Calu3 (cell line): Measurements from ENCODE around the gene COL4A2. TPM values are rescaled to one million over a fixed set of nuclear protein-coding genes. Genes with fewer than 3 reads are reported as not detected.

Source experiments
- BruUV-seq: library from RNA; stranded (reverse); fragments of 400-500 nt; replicated peaks from 2 replicates; lab custom pipeline; 2021; lab: Mats Ljungman, UMichigan
- CTCF ChIA-PET: fragments of 300-600 bp; sonication (Branson Sonifier 250); formaldehyde crosslinking; loops from one replicate; lab custom pipeline; 2022; ENCODE audit warnings: antibody characterized with exemption; lab: Charles Lee
- DNase-seq: peaks from one replicate; pipeline ENCODE4 v3.0.0; 2022
- H3K27ac Mint-ChIP-seq: one replicate; pipeline ENCODE4 v1.8.0; 2022; ENCODE audit warnings: mixed read lengths; ENCODE audit not compliant: unreplicated experiment
- H3K27me3 Mint-ChIP-seq: one replicate; pipeline ENCODE4 v1.8.0; 2022; ENCODE audit warnings: mixed read lengths; ENCODE audit not compliant: unreplicated experiment
- H3K36me3 Mint-ChIP-seq: one replicate; pipeline ENCODE4 v1.8.0; 2022; ENCODE audit warnings: mild to moderate bottlenecking, moderate library complexity, mixed read lengths; ENCODE audit not compliant: insufficient read depth, unreplicated experiment
- H3K4me1 Mint-ChIP-seq: one replicate; pipeline ENCODE4 v1.8.0; 2022; ENCODE audit warnings: mild to moderate bottlenecking, low read depth, mixed read lengths; ENCODE audit not compliant: unreplicated experiment
- H3K4me3 Mint-ChIP-seq: one replicate; pipeline ENCODE4 v1.8.0; 2022; ENCODE audit warnings: mild to moderate bottlenecking, low read depth, moderate library complexity, mixed read lengths; ENCODE audit not compliant: unreplicated experiment
- H3K9me3 Mint-ChIP-seq: one replicate; pipeline ENCODE4 v1.8.0; 2022; ENCODE audit warnings: low read depth, mixed read lengths; ENCODE audit not compliant: unreplicated experiment
- CTCF ChIP-seq: fragments of 200-600 bp; IDR thresholded peaks from one replicate; pipeline ENCODE4 v1.8.0; 2022; ENCODE audit warnings: antibody characterized with exemption; ENCODE audit not compliant: unreplicated experiment
- intact Hi-C: fragments of 100-400 bp; cut with micrococcal nuclease; formaldehyde crosslinking; loops from one replicate; pipeline ENCODE4 v1.10.0; 2022; ENCODE audit not compliant: unreplicated experiment
- total RNA-seq: library from RNA; stranded (reverse); gene quantifications from 2 replicates; pipeline ENCODE4 v1.2.3, GENCODE V29; 2022

Gene COL4A2
- total RNA-seq, 1 experiment from 2014 or later = 0.42 TPM

- Mint-ChIP-seq H3K4me3 (no peak overlapping the region), H3K4me1 (no peaks in the 10 kb centered on the region), H3K27me3 (no peaks in the 10 kb centered on the region), H3K27ac (no peak overlapping the region), H3K9me3 (no peaks in the 10 kb centered on the region), H3K36me3 (peaks cover 4% of the 10 kb centered on the region)
- no TSS peak for BruUV-seq
- no peak for DNase-seq
- no peak for TF ChIP-seq CTCF
- intact Hi-C loops = no loop called here
- CTCF ChIA-PET = no interaction called here
Observed at GRCh38 chr13:110420626-110421025, 113.5 kb downstream of the COL4A2 start.

DNA sequence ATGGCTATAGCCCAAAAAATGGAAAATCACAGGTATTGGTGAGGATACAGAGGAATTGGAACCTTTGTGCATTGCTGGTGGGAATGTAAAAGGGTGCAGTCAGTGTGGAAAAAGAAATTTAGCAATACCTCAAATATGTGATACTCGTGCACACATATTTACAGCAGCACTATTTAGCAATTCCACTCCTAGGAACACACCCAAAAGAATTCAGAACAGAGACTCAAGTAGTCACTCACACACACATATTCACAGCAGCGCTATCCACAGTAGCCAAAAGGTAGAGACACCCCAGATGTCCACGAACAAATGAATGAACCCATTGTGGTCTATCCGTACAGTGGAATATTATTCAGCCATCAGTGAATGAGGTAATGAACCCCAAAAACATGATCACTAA is 114.0 kb downstream of the COL4A2 start:
- CTCF ChIA-PET = no interaction called here
- intact Hi-C loops = no loop called here
- Mint-ChIP-seq H3K4me3 (no peak overlapping the region), H3K36me3 (peaks cover 4% of the 10 kb centered on the region), H3K9me3 (no peaks in the 10 kb centered on the region), H3K4me1 (no peaks in the 10 kb centered on the region), H3K27ac (no peak overlapping the region), H3K27me3 (no peaks in the 10 kb centered on the region)
- no peak for TF ChIP-seq CTCF
- no TSS peak for BruUV-seq
- DNase-seq = no peak

DNA sequence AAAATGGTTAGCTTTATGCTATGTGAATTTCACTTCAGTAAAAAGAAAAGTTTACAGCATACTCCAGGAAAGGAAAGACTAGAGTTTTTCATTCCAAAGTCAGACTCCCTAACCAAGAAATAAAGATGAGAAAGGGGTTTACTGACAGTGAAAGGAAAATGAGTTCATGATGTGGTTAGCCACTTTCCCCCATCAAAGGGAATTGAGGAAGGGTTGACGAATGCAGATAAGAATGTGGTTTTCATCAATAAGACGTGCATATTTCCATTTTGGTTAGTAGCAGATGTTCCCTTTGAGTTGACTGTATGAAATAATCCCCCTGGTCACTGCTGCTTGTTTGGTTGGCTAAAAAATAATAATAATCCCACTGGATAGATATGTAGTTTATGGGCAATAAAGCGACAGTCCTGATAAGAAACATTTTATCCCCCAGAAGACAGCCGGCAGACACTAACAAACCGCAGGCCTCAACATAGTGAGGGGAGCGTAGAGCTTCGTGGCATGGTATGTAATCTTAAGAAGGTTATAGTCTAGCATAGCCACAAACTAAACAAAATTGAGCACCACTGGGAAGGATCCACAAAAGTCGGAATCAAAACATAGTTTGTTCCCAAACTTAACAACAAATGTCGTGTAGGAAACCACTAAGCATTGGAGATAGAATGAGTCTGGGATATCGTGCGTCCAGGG is 114.8 kb downstream of the COL4A2 start:
- Mint-ChIP-seq H3K9me3 (no peaks in the 10 kb centered on the region), H3K4me1 (no peaks in the 10 kb centered on the region), H3K4me3 (no peak overlapping the region), H3K36me3 (peaks cover 4% of the 10 kb centered on the region), H3K27me3 (no peaks in the 10 kb centered on the region), H3K27ac (no peak overlapping the region)
- CTCF ChIA-PET = interaction anchor here (0.5 kb wide), 1 partner anchor 106 kb away, joined by 3 read pairs; no protein-coding TSS in a partner anchor
- no TSS peak for BruUV-seq
- intact Hi-C loops = no loop called here
- no peak for DNase-seq
- TF ChIP-seq CTCF = no peak

DNA sequence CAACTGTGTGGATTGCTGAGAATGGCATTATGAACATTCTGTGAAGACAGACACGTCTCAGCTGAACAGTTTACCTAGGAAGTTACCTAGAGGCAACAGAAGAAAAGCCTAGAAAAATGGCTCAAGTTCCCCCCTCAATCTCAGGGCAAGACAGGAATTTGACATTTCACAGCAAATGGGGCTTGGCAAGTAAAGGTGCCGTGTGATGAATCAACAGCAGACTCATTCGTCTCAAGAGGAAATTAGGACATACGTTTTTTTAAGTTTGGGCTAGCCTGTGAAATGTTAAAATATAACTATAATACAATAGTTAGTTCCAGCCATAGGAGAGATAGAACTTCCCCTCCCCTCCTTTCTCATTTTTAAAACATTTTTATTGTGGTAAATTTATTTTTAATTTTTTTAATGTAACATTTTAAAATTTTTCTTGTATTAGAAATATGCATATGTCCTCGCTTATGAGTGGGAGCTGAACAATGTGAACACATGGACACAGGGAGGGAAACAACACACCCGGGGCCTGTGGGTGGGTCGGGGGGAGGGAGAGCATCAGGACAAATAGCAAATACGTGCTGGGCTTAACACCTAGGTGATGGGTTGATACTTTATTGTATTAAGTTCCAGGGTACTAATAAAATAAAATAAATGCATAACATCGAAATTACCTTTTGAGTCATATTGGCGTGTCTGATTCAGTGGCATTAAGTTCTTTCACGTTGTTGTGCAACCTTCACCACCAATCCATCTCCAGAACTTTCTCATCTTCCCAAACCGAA is 116.0 kb downstream of the COL4A2 start:
- H3K4me3 Mint-ChIP-seq = no peak overlapping the region
- H3K4me1 Mint-ChIP-seq = no peaks in the 10 kb centered on the region
- BruUV-seq = no TSS peak
- H3K9me3 Mint-ChIP-seq = no peaks in the 10 kb centered on the region
- TF ChIP-seq CTCF = no peak
- peaks cover 4% of the 10 kb centered on the region for H3K36me3 Mint-ChIP-seq
- intact Hi-C loops = no loop called here
- H3K27me3 Mint-ChIP-seq = no peaks in the 10 kb centered on the region
- CTCF ChIA-PET = no interaction called here
- DNase-seq = no peak
- no peak overlapping the region for H3K27ac Mint-ChIP-seq
